ENCODE results near the gene DCST2.

DCST2 gene

DNA sequence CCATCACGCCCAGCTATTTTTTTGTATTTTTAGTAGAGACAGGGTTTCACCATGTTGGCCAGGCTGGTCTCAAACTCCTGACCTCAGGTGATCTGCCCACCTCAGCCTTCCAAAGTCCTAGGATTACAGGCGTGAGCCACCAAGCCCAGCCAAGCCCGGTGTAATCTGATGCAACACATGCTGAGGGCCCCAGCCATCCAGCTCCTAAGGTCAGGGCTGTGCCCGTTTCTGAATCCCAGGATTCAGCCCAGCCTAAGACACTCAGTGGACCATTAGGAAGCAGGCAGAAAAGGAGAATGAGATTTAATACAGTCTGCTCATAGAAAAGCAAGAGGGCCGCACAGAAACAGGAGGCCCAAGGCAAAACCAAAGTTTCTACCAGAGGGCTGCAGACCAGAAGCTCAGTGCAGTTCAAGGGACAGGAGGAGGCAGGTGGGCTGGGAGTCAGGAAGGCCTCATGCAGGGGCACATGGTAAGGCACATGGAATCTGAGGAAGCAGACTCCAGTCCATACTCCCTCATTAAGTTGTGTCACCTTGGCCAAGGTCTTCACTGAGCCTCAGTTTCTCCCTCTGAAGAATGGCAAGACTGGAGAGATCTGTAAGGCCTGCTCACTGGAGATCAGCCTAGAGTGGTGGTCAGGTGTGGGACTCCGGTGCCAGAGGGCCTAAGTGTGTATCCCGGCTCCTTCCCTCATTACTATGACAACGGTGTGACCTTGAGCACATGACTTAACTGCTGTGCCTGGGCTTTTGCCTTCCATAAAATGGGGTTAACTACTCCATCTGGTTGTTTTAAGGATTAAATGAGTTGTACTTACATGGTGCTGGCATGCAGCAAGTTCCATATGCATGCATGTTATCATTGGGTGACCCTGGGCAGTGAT lies 15.1 kb upstream of the DCST2 start:
- no peak for DNase-seq

DNA sequence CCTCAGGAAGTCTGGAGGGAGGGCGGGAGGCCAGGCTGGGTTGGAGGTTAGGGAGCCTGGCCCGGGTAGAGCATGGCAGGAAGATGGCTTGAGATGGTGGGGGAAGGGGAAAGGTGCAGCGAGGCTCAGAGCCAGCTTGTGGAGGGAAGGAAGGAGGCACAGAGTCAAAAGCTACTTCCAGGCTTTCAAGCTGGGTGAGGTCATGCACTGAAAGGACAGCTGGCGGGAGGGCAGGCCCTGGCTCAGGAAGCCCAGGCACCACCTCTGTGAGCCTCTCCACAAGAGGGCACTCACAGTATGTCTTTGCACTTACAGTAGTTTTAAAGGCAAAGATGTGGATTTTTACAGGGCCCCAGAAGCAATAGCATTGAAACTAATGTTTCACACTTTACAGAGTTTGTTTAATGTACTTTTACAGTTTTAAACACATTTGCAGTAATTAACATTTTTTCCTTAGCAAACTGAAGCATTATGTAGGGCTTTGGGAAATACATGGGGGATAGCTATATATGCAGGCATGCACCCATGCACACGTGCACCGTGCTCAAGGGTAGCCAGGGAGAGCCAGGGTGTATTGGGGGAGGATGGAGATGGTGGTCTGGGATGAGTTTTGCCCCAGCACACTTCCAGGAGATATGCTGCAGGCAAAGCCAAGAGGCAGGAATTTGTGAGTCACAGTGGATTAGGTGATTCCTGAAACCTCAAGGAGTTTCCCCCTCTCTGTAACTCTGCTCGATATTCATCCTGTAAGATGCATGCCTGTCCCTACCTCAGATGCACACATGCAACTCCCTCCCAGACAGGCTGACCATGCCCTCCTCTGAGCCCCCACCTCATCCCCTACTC lies 11.5 kb upstream of the DCST2 start:
- peak; percentile 72 for DNase-seq

DNA sequence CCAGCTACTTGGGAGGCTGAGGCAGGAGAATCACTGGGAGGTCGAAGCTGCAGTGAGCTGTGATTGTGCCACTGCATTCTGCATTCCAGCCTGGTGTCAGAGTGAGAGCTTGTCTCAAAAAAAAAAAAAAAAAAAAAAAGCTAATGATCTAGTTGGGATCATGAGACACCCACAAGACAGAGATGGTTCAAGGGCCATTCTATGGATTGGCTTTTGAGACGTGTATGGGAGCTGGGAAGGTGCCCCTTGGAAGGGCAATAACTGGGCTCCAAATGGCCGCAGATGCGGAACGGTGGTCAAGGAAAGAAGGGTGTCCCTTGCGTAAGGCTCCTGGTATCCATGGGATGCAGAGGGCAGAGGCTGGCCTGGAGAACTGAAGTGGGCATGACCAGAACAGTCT lies 10.8 kb upstream of the DCST2 start:
- no peak for DNase-seq

DNA sequence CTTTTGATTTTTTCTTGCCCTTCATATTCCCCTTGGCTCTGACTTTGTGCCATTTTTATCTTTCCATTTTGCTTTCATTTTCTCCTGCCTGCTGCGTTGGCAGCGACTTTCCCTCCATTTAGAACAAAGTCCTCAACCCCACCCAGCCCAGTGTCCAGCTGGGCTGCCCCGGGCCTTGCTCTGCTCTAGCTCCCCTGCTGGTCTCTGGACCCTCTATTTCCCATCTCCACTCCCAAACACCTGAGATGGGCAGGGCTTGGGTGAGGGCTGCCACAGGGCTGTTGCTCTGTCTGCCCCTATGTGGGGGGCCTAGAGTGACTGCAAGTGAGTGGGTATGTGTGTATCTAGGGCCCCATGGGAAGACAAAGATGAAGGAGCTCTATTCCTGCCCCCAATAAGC lies 10.2 kb upstream of the DCST2 start:
- no peak for DNase-seq

DNA sequence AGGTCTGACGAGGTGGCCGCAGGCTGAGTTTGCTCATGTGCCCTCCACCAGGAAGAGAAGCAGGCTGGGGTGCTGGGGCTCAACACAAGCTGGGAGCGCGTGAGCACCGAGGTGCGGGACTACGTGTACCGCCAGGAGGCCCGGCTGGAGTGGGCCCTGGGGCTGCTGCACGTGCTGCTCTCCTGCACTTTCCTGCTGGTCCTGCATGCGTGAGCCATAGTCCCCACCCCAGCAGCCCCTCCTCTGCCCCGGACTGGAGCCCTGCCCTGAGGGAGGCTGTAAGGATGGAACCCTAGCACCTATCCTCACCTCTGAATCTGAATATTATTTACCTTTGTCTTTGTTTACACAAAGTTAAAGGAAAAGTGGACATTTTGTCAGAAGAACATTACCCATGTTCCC lies 9.7 kb upstream of the DCST2 start:
- no peak for DNase-seq

DNA sequence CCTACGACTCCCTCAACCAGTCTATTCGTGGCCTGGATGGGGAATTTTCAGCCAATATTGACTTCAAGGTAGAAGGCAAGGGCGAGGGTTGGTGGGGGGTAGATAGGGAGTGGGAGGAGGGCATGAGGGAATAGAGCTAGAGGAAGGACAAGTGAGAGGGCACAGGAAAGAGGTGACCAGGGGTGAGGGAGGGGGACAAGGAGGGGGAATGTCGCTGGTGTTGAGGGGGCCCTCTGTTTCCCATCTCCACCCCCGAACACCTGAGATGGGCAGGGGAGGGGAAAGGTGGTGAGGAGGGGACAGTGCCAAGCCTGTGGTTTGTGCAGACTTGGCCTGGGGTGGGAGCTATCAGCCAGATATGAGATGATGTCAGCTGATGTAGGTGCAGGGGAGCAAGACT lies 9.2 kb upstream of the DCST2 start:
- no peak for DNase-seq

DNA sequence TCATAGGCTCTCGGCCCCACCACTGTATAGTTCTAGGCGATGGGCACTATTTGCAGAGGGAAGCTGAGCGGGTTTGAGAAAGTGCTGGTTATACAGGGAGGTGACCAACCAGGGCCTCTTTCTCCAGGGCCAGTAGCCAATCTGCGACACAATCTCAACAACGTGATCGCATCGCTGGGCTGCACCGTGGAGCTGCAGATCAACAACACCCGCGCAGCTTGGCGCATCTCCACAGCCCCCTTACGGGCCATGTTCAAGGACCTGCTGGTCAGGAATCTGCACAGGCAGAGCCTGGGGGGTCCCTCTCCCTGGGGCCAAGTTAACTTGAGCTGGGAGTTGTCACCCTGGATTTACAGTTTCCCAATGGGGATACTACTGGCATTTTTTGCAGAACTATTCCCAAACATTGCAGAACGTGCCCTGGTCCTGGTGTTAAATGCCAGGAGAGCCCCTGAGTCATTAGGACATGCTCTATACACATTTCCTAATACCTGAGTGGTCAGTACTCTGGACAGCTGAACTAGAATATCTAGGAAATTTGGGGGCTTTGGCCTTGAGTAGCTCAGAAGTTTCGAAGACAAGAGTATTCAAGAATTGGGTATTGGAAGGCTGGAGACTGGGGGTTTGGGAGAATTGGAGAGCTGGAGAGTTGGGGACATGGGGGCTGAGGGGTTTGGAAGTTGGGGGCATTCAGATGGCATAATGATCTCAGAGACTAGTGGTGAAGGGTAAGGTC lies 6.9 kb upstream of the DCST2 start:
- no peak for DNase-seq

DNA sequence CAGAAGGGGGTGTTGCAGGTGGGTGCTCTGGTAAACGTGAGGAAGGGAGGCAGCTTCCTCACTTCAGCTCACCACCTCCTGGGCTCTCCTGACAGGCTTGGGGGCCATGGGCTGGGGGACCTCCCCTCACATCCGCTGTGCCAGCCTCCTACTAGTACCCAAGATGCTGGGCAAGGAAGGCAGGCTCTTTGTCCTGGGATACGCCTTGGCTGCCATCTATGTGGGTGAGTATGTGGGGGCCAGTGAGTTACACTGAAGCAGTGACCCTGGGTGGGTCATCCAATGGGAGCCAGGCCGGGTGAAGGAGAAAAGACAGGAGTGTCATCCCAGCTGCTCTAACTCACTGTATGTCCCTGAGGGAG lies 5.7 kb upstream of the DCST2 start:
- no peak for DNase-seq

DNA sequence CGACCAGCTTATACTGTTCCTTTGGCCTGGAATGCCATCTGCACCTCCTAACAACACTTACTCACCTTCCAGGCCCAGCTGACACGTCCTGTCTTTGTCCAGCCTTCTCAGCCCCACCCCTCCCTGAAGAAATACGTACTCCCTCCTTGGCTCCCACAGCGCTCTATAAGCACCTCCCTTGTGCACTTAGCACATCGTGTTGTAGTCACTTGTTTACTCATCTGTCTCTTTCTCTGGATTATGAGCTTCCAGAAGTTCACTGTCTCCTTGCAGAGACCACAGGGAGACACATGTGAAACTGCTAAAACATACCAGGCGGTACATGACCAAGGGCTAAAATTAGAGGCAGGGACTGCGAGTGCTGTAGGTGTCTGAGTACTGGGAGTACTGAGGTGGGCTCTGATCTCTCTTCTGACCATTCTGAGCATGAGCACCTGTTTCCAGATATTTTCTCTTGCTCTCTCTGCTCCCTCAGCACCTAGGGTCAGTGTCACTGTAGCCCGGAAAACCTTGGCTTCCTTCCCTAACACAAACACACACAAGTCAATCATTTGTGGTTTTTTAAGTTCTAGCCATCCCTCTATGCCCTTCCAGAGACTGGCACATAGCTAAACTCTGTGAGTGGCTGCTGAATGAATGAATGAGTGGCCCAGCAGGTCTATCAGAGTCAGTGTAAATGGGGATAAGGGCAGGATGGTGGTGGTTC lies 5.2 kb upstream of the DCST2 start:
- DNase-seq, result no peak

DNA sequence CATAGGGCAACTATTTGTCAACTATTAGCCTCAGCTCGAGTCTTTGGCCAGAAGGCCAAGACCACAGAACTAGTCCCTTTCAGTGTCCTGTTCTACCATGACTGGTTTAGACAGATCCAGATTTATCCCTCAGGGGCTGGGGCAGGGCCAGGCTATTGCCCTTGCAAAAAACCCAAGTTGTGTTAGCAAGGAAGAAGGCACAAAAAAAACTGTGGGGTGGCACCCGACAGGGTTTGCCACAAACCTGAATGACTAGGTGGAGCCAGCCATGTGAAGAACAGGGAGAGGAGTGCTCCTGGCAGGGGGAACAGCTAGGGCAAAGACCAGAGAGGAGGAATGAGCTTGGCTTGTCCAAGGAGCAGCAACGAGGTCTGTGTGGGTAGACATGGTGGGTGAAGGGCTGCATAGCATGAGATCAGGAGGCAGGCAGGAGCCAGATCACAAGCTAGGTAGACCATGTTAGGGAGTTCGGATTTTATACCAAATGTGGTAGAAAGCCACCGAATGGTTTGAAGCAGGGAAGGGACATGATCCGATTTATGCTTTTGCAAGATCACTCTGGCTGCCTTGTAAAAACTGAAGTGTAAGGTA lies 4.4 kb upstream of the DCST2 start:
- DNase-seq, result no peak

DNA sequence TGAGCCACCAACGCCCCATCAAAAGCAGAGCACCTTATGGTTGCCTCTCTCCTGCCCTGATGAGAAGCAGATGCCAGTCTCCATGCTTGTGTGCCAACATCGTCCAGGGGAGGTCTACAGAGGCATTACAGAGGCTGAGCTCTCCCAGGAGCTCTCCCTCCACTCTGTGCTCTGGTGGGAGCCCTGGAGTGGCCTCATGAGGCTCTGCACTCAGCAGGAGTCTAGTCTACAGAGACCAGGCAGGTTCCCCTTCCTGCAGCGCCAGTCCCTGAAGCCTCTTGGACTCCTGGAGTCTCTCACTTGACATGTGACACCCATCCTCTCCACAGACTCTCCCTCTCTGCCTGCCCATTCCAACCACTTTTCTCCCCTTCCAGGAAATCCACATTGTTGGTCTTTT lies 3.5 kb upstream of the DCST2 start:
- DNase-seq, result no peak

DNA sequence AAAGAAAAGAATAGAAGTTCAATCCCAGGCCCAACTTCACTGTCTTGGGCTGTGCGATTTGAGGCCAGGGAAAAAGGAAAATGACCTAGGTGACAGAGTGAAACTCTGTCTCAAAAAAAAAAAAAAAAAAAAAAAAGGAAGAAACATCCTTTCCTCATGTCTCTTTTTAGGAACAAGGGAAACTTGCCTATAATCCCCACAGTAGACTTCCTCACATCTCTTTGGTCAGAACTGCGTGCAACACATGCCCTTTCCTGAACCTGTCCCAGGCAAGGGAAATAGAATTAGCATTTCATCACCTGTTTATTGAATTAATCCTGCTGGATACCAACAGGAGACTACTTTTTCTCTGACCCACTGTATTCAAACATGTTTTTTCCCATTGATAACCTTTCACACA lies 2.4 kb upstream of the DCST2 start:
- no peak for DNase-seq

DNA sequence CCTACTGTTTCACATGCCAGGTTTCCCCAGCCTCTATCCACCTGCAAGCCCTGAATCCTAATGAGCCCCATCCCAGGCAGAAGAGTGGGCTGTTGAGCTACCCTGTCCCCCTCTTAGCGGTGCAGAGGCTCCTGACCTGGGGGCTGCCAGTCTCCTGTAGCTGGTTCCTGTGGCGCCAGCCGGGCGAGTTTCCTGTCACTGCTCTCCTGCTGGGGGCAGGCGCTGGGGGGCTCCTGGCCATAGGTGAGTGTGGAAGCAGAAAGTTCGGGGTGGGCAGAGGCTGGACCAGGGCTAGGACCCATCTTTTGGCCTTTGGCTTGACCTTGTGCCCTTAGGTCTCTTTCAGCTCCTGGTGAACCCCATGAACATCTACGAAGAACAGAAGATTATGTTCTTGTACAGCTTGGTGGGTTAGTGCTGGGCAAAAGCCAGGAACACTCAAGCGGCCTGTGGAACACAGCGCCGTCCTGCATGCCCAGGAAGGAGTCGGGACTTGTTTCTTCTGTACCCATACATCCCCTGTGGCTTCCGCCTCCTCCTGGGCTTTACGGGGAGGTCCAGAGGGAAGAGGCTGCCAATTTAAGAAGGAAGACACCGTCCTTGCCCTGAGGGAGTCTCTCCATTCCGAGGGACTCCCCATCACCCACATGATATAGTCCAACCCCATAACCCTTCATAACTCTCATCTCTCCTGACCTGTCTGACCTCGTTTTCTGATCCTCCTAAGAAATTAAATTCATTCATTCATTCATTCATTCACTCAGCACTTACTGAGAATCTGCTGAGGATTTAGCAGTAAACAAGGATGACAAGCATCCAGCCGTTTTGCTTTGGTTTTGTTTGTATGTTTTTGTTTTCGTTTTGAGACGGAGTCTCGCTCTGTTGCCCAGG lies 982 bp upstream of the DCST2 start:
- DNase-seq, result no peak

DNA sequence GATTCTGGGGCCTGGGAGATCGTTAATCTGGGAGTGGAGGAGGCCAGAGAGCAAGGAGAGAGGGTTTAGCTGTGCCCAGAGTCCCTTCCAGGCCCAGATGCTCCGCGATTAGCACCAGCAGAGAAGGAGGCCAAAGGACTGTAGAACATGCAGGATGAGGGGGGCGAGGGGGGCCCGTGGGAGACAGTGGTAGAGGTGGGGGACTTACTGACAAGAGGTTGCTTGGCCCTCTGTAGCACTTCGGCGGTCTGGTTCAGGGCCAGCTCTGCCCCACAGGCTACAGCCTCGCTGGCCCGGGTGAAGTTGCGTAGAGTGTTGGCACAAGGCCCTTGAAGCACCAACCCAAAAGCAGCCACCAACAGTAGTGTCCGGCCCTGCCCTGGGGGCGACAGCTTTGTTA lies 695 bp downstream of the DCST2 start:
- no peak for DNase-seq

DNA sequence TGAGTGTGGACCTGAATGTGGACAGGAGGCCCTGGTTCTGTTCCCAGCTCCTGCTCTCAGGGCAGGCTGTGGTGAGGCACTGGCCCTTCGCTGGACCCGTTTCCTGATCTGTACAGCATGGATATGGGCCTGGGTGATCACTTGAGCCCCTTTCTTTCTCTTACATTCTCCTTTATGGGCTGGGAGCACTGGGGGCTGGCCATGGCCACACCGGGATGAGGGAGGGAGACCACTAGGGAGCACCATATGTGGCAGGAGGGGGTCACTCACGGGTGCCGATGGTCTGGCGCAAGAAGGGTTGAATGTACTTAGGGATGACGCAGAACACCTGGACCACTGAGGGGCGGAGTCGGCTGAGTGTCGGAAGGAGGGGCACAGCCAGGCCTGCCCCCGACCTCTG lies 2.7 kb downstream of the DCST2 start:
- DNase-seq, result no peak

DNA sequence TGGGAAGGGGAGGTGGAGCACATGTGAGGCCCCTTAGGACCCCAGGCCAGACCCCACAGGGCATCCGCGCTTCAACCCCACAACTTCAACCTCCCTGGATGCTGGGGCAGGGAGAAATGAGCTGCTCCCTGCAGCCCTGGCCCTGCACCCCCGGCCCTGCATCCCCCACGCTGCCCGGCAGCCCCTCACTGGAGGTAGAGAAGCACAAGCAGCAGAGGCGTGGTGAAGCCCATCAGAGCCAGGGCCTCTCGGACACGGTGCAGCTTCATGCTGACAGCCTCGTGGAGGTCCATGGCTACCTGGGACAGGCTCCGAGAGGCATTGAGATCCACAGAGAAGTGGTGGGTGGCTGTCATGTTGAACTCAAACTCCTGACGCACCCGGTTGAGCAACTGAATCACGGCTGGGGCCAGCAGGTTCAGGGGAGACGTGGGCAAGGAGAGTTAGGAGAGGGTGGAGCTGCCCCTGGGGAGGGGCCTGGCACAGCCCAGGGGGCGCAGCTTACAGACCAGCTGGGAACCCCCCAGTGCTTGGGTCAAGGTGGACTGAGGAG lies 3.3 kb downstream of the DCST2 start:
- DNase-seq, result no peak

DNA sequence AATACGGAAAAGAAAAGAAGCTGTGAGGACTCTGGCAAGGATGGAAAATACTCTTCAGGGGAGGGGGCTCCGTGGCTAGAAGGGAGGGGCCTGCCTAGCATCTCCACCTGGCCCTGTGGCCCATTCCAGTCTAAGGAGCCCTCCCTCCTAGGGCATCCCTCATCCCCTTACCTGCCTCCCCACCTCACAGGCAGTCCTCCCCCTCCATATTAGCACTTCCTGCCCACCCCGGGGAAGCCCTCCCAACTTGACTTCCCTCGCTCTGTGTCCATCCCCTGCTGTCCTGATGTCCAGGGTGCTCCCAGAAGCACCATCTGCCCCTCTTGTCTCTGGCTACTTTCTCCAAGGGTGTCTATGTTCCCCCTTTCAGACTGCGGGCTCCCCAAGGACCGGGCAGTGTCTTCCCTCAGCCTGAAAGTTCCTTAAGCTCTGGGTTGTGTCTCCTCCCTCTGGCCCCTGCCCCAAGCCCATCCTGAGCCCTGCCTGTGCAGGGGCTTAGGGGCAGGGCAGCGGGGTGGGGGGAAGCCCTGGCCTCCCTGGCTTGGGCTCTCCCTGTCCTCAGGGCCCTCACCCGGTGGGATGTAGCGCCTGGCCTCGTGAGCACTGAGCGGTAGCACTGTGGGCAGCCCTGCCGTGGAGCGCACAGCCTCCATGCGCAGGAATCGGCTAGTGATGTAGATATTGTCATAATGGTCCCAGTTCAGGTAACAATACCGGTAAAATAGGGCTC lies 3.9 kb downstream of the DCST2 start:
- no peak for DNase-seq

DNA sequence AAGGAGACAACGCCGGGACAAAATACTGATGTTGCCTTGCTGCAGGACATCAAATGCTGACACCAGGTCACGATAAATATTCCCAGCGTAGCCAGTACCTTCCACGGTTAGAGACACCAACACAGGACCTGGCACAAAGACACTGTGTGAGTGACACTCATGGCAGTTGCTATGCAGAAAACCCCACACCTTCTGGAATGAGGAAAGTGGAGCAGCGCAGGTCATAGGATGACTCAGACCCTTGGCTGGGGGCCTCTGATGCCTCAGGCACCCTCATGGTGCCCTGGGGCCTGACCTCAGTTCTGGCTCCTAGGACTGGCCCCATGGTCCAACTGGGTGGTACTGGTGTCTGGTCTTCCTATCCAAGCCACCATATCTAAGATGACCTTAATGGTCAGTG lies 7.0 kb downstream of the DCST2 start:
- DNase-seq, result no peak

DNA sequence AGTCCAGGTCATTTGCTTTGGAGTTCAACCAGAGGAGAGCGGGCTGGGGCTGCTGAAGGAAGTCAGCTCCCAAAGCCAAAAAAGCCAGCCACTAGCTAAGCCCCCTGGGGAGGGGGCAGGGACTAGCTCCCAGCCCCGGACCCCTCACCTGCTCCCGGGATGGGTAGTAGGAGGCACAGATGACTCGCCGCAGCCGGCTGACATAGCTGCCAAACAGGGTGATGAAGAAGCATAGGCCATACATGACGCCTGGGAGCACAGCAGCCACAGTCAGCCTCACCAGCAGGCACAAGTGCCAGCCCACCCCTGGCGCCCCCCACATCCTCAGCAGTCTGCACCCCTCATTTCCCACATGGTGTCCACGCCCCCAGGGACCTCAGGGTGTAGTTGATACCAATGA lies 7.4 kb downstream of the DCST2 start:
- no peak for DNase-seq

DNA sequence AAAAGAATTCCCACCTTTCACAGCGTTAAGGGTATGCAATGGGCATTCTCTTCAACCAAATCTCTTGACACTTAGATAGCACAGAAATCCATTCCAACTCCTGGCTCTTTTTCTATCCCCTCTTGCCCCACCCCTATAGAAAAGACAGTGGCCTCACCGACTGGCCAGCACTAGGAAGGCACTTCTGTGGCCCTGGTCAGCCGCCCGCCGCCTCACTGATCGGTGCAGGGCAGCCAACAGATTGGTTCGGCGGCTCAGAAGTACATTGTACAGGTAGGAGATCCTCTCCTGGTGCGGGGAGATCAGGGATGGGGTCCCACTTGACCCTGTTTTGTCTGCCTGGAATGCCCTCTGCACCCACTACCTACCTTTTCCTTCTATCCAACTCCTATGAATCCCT lies 9.3 kb downstream of the DCST2 start:
- no peak for DNase-seq

DNA sequence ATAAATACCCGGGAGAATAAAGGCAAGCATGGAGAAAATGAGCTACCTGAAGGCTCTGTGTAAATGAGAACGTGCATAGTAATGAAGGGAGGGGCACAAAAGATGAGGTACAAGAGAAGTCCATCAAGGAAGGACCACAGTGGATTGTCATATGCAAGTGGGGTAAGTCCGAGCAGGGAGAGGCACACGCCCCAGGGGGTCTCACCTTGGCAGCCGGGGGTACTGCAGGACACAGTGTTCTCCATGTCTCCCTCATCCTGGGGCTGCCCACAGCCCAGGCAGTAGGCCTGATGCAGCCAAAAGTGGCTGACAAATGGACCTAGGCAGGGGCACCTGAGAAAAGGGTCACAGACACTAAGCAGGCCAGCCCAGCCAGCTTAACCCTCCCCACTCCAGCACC lies 10.0 kb downstream of the DCST2 start:
- no peak for DNase-seq
